BE2C (cell line): ENCODE data around the gene MARK4.
"Not testable (repeated sequence)": the region's sequence is repeated elsewhere in the genome, so short reads cannot be mapped to it uniquely, and the experiment has no call there.

ENCODE experiments used
- DNase-seq: peaks from one replicate; pipeline ENCODE4 v3.0.0-alpha.2; 2020
- H3K27me3 ChIP-seq: fragments of 250-450 bp; sonication (Bioruptor Pico); 2 replicates; pipeline ENCODE4 v1.5.1; 2020; ENCODE audit warnings: mild to moderate bottlenecking
- H3K36me3 ChIP-seq: fragments of 250-450 bp; sonication (Bioruptor Pico); 2 replicates; pipeline ENCODE4 v1.5.1; 2020; ENCODE audit warnings: mild to moderate bottlenecking
- H3K4me1 ChIP-seq: fragments of 250-450 bp; sonication (Bioruptor Pico); 2 replicates; pipeline ENCODE4 v1.5.1; 2020
- H3K4me3 ChIP-seq: 2 replicates; pipeline ENCODE4 v1.5.1; 2011; ENCODE audit warnings: low read depth, low read length
- H3K9me3 ChIP-seq: fragments of 250-450 bp; sonication (Bioruptor Pico); 2 replicates; pipeline ENCODE4 v1.5.1; 2020
- CTCF ChIP-seq: IDR thresholded peaks from 2 replicates; pipeline ENCODE4 v1.5.1; 2012; ENCODE audit warnings: mild to moderate bottlenecking, low read depth, low read length

MARK4 gene

GRCh38 chr19:45324349-45324907 is 73.4 kb downstream of the MARK4 start:
- Histone ChIP-seq H3K4me1 (no peaks in the 10 kb centered on the region), H3K36me3 (no peaks in the 10 kb centered on the region), H3K9me3 (no peaks in the 10 kb centered on the region), H3K27me3 (no peaks in the 10 kb centered on the region), H3K4me3 (no peak overlapping the region)
- no peak for TF ChIP-seq CTCF
- no peak for DNase-seq

GRCh38 chr19:45327404-45328143 is 76.5 kb downstream of the MARK4 start:
- H3K4me3 ChIP-seq: no peak overlapping the region
- H3K9me3 ChIP-seq: no peaks in the 10 kb centered on the region
- no peaks in the 10 kb centered on the region for H3K27me3 ChIP-seq
- no peaks in the 10 kb centered on the region for H3K4me1 ChIP-seq
- TF ChIP-seq CTCF: no peak
- H3K36me3 ChIP-seq: no peaks in the 10 kb centered on the region
- DNase-seq: no peak

GRCh38 chr19:45331411-45331810 is 80.3 kb downstream of the MARK4 start:
- no peaks in the 10 kb centered on the region for H3K36me3 ChIP-seq
- no peak overlapping the region for H3K4me3 ChIP-seq
- TF ChIP-seq CTCF: no peak
- H3K9me3 ChIP-seq: no peaks in the 10 kb centered on the region
- H3K27me3 ChIP-seq: no peaks in the 10 kb centered on the region
- DNase-seq: no peak
- H3K4me1 ChIP-seq: no peaks in the 10 kb centered on the region

DNA sequence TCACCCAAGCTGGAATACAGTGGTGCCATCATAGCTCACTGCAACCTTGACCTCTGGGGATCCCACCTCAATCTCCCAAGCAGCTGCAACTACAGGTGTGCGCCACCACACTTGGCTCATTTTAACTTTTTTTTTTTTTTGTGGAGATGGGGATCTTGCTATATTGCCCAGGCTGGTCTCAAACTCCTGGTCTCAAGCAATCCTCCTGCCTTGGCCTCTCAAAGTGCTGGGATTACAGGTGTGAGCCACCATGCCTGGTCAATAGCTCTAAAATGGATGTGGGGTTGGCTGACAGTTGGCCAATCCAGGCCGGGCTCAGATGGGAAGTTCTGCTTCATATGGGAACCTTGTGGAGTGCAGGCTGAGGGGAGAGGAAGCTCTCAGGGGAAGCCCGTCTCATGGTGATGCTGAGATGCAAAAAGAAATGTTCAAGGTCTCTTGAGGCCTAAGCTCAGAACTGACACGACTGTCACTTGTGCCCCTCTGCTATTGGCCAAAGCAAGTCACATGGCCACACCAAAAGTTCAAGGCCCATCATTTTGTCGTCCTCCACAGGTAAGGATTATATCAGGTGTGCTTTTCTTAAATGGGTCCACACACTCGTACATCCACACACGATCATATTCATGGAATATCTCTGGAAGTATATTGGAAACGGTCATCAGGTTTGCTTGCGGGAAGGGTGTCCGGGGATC is 82.7 kb downstream of the MARK4 start:
- TF ChIP-seq CTCF: no peak
- no peaks in the 10 kb centered on the region for H3K36me3 ChIP-seq
- H3K4me3 ChIP-seq: no peak overlapping the region
- H3K4me1 ChIP-seq: no peaks in the 10 kb centered on the region
- H3K9me3 ChIP-seq: no peaks in the 10 kb centered on the region
- no peak for DNase-seq
- no peaks in the 10 kb centered on the region for H3K27me3 ChIP-seq

GRCh38 chr19:45334881-45335280 is 83.8 kb downstream of the MARK4 start:
- H3K4me3 ChIP-seq, H3K36me3 ChIP-seq, DNase-seq, H3K4me1 ChIP-seq, H3K27me3 ChIP-seq, H3K9me3 ChIP-seq: not testable (repeated sequence)

DNA sequence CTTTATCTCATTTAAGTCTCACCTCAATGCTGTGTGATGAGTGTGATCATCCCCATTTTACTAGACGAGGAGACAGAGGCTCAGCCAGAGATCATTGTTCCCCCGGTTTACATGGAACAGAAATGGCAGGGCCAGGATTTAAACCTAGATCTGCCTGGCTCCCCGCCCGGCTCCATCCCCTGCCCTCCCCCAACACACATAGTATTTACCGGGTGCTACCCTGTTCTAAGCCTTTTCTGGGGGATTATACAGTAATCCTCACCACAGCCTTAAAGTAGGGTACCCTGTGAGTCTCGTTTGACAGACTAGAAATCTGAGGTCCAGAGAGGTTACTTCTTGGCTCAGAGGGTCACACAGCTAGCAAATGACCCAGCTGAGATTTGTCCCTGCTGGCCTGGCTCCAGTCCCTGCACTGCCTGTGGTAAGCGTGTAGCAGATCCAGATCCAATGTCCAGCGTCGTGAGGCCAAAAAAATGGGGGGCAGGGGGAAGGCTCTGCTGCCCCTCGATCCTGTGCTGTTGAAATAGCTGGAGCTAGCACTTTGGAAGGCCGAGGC is 85.7 kb downstream of the MARK4 start:
- no peaks in the 10 kb centered on the region for H3K4me1 ChIP-seq
- no peak for TF ChIP-seq CTCF

More for the DNA sequence above, 85.7 kb downstream of the MARK4 start:
- Histone ChIP-seq H3K36me3 (no peaks in the 10 kb centered on the region), H3K4me3 (no peak overlapping the region), H3K9me3 (no peaks in the 10 kb centered on the region), H3K27me3 (peaks cover 5% of the 10 kb centered on the region; the same call in 1 of the 2 replicates)
- no peak for DNase-seq
